ENCODE results near the gene PTX4.

DNA sequence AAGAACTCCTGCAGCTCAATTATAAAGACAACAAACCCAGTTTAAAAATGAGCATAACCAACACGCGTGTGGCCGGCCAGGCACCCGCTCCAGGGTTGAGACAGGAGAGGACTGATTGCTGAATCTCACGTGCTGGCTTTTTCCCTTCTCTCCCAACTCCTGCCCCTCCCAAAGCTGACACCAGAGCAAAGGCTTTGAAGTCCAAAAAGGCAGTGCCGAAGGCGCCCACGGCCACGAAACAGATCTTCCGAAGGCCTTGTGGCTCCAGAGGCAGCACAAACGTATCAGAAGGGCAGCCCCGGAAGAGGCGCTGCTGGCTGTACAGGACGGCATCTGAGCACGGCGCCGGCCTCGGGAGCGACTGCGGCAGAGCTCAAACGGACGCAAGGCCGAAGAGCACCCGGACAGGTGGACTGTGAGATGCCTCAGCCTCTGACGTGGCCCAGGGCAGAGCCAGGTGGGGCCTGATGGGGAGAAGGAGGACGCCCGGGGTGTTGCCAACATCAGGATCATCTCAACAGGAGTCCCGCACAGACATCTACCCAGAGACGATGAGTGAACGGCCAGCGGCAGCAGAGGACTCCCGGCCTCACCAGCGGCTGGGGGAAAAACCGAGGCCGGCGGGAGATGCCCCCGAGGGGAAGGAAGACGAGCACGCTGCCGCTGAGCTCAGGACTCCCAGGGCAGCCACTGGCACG lies 24.4 kb downstream of the PTX4 start:
- TF ChIP-seq, protein P1, sequence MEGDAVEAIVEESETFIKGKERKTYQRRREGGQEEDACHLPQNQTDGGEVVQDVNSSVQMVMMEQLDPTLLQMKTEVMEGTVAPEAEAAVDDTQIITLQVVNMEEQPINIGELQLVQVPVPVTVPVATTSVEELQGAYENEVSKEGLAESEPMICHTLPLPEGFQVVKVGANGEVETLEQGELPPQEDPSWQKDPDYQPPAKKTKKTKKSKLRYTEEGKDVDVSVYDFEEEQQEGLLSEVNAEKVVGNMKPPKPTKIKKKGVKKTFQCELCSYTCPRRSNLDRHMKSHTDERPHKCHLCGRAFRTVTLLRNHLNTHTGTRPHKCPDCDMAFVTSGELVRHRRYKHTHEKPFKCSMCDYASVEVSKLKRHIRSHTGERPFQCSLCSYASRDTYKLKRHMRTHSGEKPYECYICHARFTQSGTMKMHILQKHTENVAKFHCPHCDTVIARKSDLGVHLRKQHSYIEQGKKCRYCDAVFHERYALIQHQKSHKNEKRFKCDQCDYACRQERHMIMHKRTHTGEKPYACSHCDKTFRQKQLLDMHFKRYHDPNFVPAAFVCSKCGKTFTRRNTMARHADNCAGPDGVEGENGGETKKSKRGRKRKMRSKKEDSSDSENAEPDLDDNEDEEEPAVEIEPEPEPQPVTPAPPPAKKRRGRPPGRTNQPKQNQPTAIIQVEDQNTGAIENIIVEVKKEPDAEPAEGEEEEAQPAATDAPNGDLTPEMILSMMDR (IDR thresholded peaks at IDR 0.05; ENCODE audit: low read depth, low read length, missing input control): no peak
- no peak for TF ChIP-seq SP1 (IDR thresholded peaks at IDR 0.05)
- TF ChIP-seq, protein P2, sequence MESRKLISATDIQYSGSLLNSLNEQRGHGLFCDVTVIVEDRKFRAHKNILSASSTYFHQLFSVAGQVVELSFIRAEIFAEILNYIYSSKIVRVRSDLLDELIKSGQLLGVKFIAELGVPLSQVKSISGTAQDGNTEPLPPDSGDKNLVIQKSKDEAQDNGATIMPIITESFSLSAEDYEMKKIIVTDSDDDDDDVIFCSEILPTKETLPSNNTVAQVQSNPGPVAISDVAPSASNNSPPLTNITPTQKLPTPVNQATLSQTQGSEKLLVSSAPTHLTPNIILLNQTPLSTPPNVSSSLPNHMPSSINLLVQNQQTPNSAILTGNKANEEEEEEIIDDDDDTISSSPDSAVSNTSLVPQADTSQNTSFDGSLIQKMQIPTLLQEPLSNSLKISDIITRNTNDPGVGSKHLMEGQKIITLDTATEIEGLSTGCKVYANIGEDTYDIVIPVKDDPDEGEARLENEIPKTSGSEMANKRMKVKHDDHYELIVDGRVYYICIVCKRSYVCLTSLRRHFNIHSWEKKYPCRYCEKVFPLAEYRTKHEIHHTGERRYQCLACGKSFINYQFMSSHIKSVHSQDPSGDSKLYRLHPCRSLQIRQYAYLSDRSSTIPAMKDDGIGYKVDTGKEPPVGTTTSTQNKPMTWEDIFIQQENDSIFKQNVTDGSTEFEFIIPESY (IDR thresholded peaks at IDR 0.05): no peak
- no peak for TF ChIP-seq GABPA (IDR thresholded peaks at IDR 0.05 in 1 of 2, conservative IDR thresholded peaks at IDR 0.05 in 1 of 2)
- TF ChIP-seq, protein P3, sequence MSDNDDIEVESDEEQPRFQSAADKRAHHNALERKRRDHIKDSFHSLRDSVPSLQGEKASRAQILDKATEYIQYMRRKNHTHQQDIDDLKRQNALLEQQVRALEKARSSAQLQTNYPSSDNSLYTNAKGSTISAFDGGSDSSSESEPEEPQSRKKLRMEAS (IDR thresholded peaks at IDR 0.05): no peak
- no peak for TF ChIP-seq RAD21 (IDR thresholded peaks at IDR 0.05)
- TF ChIP-seq, protein P4, sequence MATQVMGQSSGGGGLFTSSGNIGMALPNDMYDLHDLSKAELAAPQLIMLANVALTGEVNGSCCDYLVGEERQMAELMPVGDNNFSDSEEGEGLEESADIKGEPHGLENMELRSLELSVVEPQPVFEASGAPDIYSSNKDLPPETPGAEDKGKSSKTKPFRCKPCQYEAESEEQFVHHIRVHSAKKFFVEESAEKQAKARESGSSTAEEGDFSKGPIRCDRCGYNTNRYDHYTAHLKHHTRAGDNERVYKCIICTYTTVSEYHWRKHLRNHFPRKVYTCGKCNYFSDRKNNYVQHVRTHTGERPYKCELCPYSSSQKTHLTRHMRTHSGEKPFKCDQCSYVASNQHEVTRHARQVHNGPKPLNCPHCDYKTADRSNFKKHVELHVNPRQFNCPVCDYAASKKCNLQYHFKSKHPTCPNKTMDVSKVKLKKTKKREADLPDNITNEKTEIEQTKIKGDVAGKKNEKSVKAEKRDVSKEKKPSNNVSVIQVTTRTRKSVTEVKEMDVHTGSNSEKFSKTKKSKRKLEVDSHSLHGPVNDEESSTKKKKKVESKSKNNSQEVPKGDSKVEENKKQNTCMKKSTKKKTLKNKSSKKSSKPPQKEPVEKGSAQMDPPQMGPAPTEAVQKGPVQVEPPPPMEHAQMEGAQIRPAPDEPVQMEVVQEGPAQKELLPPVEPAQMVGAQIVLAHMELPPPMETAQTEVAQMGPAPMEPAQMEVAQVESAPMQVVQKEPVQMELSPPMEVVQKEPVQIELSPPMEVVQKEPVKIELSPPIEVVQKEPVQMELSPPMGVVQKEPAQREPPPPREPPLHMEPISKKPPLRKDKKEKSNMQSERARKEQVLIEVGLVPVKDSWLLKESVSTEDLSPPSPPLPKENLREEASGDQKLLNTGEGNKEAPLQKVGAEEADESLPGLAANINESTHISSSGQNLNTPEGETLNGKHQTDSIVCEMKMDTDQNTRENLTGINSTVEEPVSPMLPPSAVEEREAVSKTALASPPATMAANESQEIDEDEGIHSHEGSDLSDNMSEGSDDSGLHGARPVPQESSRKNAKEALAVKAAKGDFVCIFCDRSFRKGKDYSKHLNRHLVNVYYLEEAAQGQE (IDR thresholded peaks at IDR 0.05): no peak
- TF ChIP-seq RXRA (IDR thresholded peaks at IDR 0.05): no peak
- TF ChIP-seq, protein P5, sequence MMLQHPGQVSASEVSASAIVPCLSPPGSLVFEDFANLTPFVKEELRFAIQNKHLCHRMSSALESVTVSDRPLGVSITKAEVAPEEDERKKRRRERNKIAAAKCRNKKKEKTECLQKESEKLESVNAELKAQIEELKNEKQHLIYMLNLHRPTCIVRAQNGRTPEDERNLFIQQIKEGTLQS (IDR thresholded peaks at IDR 0.05): no peak
- TF ChIP-seq JUND (IDR thresholded peaks at IDR 0.05): no peak
- TF ChIP-seq HNF4A (conservative IDR thresholded peaks at IDR 0.05): no peak
- no peak for TF ChIP-seq EGR1 (IDR thresholded peaks at IDR 0.05; ENCODE audit: low read depth in 2 of 2)

Data from liver (tissue), 3 donors.